ENCODE measurements around the gene TNFSF15. TPM values are rescaled to one million over a fixed set of nuclear protein-coding genes. Genes with fewer than 3 reads are reported as not detected.

TNFSF15 gene
- total RNA-seq, 2 experiments from 2014 or later: 2.0 to 2.5 TPM

GRCh38 chr9:114818178-114818577 lies 12.3 kb upstream of the TNFSF15 start:
- ChIA-PET POLR2A (no interaction called here), CTCF (no interaction called here)
- no peaks in the 10 kb centered on the region for H3K27me3 Mint-ChIP-seq
- no peaks in the 10 kb centered on the region for H3K9me3 Mint-ChIP-seq
- no peak overlapping the region for H3K27ac Mint-ChIP-seq
- peaks cover 3% of the 10 kb centered on the region for H3K36me3 Mint-ChIP-seq (ENCODE audit: low read depth)
- H3K4me3 Mint-ChIP-seq: no peak overlapping the region
- H3K4me1 Mint-ChIP-seq: peaks cover 14% of the 10 kb centered on the region
- no peak for DNase-seq

GRCh38 chr9:114813717-114814418 lies 8.0 kb upstream of the TNFSF15 start:
- H3K36me3 Mint-ChIP-seq (ENCODE audit: low read depth): peaks cover 6% of the 10 kb centered on the region
- ChIA-PET CTCF (no interaction called here), POLR2A (no interaction called here)
- H3K27me3 Mint-ChIP-seq: peaks cover 4% of the 10 kb centered on the region
- H3K27ac Mint-ChIP-seq: no peak overlapping the region
- DNase-seq: no peak
- no peaks in the 10 kb centered on the region for H3K9me3 Mint-ChIP-seq
- H3K4me1 Mint-ChIP-seq: peaks cover 3% of the 10 kb centered on the region
- no peak overlapping the region for H3K4me3 Mint-ChIP-seq

GRCh38 chr9:114811966-114812636 lies 6.3 kb upstream of the TNFSF15 start:
- no peak overlapping the region for H3K4me3 Mint-ChIP-seq
- peaks cover 10% of the 10 kb centered on the region for H3K4me1 Mint-ChIP-seq
- H3K27ac Mint-ChIP-seq: no peak overlapping the region
- ChIA-PET CTCF (interaction anchor here (0.8 to 1.2 kb wide), 2 partner anchors 11 to 96 kb away, joined by 3 read pairs; no protein-coding TSS in a partner anchor), POLR2A (no interaction called here)
- DNase-seq: no peak
- H3K27me3 Mint-ChIP-seq: peaks cover 8% of the 10 kb centered on the region
- no peaks in the 10 kb centered on the region for H3K9me3 Mint-ChIP-seq
- H3K36me3 Mint-ChIP-seq (ENCODE audit: low read depth): peaks cover 7% of the 10 kb centered on the region

- H3K27ac Mint-ChIP-seq: no peak overlapping the region
Measured at GRCh38 chr9:114811301-114811700, 5.5 kb upstream of the TNFSF15 start.

GRCh38 chr9:114810614-114811013 lies 4.8 kb upstream of the TNFSF15 start:
- DNase-seq: no peak
- ChIA-PET POLR2A (no interaction called here), CTCF (interaction anchor here (0.5 kb wide), 1 partner anchor 1514 kb away, joined by 3 read pairs; no protein-coding TSS in a partner anchor)
- Mint-ChIP-seq H3K27me3 (peaks cover 8% of the 10 kb centered on the region), H3K9me3 (no peaks in the 10 kb centered on the region), H3K4me3 (no peak overlapping the region), H3K36me3 (ENCODE audit: low read depth) (peaks cover 7% of the 10 kb centered on the region), H3K27ac (no peak overlapping the region), H3K4me1 (peaks cover 25% of the 10 kb centered on the region)

More at GRCh38 chr9:114811301-114811700, 5.5 kb upstream of the TNFSF15 start:
- H3K4me1 Mint-ChIP-seq: peaks cover 18% of the 10 kb centered on the region
- CTCF ChIA-PET: interaction anchor here (0.5 to 0.8 kb wide), 2 partner anchors 12 to 1514 kb away, joined by 3 read pairs; no protein-coding TSS in a partner anchor
- peaks cover 7% of the 10 kb centered on the region for H3K36me3 Mint-ChIP-seq (ENCODE audit: low read depth)
- H3K4me3 Mint-ChIP-seq: no peak overlapping the region
- no peaks in the 10 kb centered on the region for H3K9me3 Mint-ChIP-seq
- peaks cover 8% of the 10 kb centered on the region for H3K27me3 Mint-ChIP-seq
- DNase-seq: no peak
- POLR2A ChIA-PET: no interaction called here

GRCh38 chr9:114806526-114806900 lies 674 bp upstream of the TNFSF15 start:
- peak overlapping the region; percentile 76 for H3K27ac Mint-ChIP-seq
- no peak for DNase-seq
- H3K4me1 Mint-ChIP-seq: peaks cover 40% of the 10 kb centered on the region
- H3K9me3 Mint-ChIP-seq: peaks cover 3% of the 10 kb centered on the region
- H3K27me3 Mint-ChIP-seq: peaks cover 11% of the 10 kb centered on the region
- CTCF ChIA-PET: interaction anchor here (0.9 to 1.2 kb wide), 2 partner anchors 9 to 10 kb away, joined by 3 read pairs; no protein-coding TSS in a partner anchor
- POLR2A ChIA-PET: no interaction called here
- peak overlapping the region; percentile 60 for H3K4me3 Mint-ChIP-seq
- peaks cover 3% of the 10 kb centered on the region for H3K36me3 Mint-ChIP-seq (ENCODE audit: low read depth)

GRCh38 chr9:114804505-114804904 lies 1.3 kb downstream of the TNFSF15 start:
- ChIA-PET POLR2A (no interaction called here), CTCF (interaction anchor here (2.3 kb wide), 1 partner anchor 11 kb away, joined by 7 read pairs; no protein-coding TSS in a partner anchor)
- H3K36me3 Mint-ChIP-seq (ENCODE audit: low read depth): peaks cover 7% of the 10 kb centered on the region

GRCh38 chr9:114803479-114804265 lies 2.2 kb downstream of the TNFSF15 start:
- peaks cover 40% of the 10 kb centered on the region for H3K4me1 Mint-ChIP-seq
- H3K27ac Mint-ChIP-seq: peak overlapping the region; percentile 26
- no peak for DNase-seq
- ChIA-PET POLR2A (no interaction called here), CTCF (interaction anchor here (0.6 to 2.3 kb wide), 4 partner anchors 10 to 52 kb away, joined by 3 to 7 read pairs (median 4); no protein-coding TSS in a partner anchor)
- peaks cover 7% of the 10 kb centered on the region for H3K36me3 Mint-ChIP-seq (ENCODE audit: low read depth)
- H3K27me3 Mint-ChIP-seq: peaks cover 5% of the 10 kb centered on the region
- H3K4me3 Mint-ChIP-seq: no peak overlapping the region
- H3K9me3 Mint-ChIP-seq: peaks cover 3% of the 10 kb centered on the region

More at GRCh38 chr9:114804505-114804904, 1.3 kb downstream of the TNFSF15 start:
- DNase-seq: no peak
- peaks cover 3% of the 10 kb centered on the region for H3K9me3 Mint-ChIP-seq
- peaks cover 40% of the 10 kb centered on the region for H3K4me1 Mint-ChIP-seq
- no peak overlapping the region for H3K4me3 Mint-ChIP-seq
- peaks cover 11% of the 10 kb centered on the region for H3K27me3 Mint-ChIP-seq
- H3K27ac Mint-ChIP-seq: no peak overlapping the region

GRCh38 chr9:114799925-114800324 lies 5.9 kb downstream of the TNFSF15 start:
- Mint-ChIP-seq H3K27ac (no peak overlapping the region), H3K4me1 (peaks cover 14% of the 10 kb centered on the region), H3K36me3 (ENCODE audit: low read depth) (peaks cover 5% of the 10 kb centered on the region), H3K4me3 (no peak overlapping the region), H3K27me3 (peaks cover 3% of the 10 kb centered on the region), H3K9me3 (peaks cover 11% of the 10 kb centered on the region)
- POLR2A ChIA-PET: no interaction called here
- CTCF ChIA-PET: no interaction called here
- DNase-seq: no peak

GRCh38 chr9:114799441-114799840 lies 6.4 kb downstream of the TNFSF15 start:
- ChIA-PET POLR2A (no interaction called here), CTCF (interaction anchor here (1.4 kb wide), 1 partner anchor 24 kb away, joined by 3 read pairs; no protein-coding TSS in a partner anchor)
- Mint-ChIP-seq H3K4me3 (no peak overlapping the region), H3K4me1 (peaks cover 9% of the 10 kb centered on the region), H3K27me3 (peaks cover 3% of the 10 kb centered on the region), H3K9me3 (peaks cover 13% of the 10 kb centered on the region), H3K27ac (no peak overlapping the region), H3K36me3 (ENCODE audit: low read depth) (peaks cover 5% of the 10 kb centered on the region)
- DNase-seq: no peak

GRCh38 chr9:114798780-114799427 lies 6.9 kb downstream of the TNFSF15 start:
- CTCF ChIA-PET: interaction anchor here (1.4 kb wide), 1 partner anchor 24 kb away, joined by 3 read pairs; no protein-coding TSS in a partner anchor
- peaks cover 3% of the 10 kb centered on the region for H3K27me3 Mint-ChIP-seq

GRCh38 chr9:114798101-114798500 lies 7.7 kb downstream of the TNFSF15 start:
- ChIA-PET POLR2A (no interaction called here), CTCF (interaction anchor here (1.0 to 1.4 kb wide), 2 partner anchors 8 to 25 kb away, joined by 3 read pairs; partner anchors contain the start of gene TNFSF15)
- peaks cover 3% of the 10 kb centered on the region for H3K27me3 Mint-ChIP-seq

More at GRCh38 chr9:114798780-114799427, 6.9 kb downstream of the TNFSF15 start:
- Mint-ChIP-seq H3K4me1 (peaks cover 5% of the 10 kb centered on the region), H3K4me3 (no peak overlapping the region), H3K36me3 (ENCODE audit: low read depth) (peaks cover 7% of the 10 kb centered on the region), H3K9me3 (peaks cover 13% of the 10 kb centered on the region), H3K27ac (no peak overlapping the region)
- POLR2A ChIA-PET: no interaction called here
- DNase-seq: no peak

More at GRCh38 chr9:114798101-114798500, 7.7 kb downstream of the TNFSF15 start:
- no peaks in the 10 kb centered on the region for H3K4me1 Mint-ChIP-seq
- H3K27ac Mint-ChIP-seq: no peak overlapping the region
- H3K36me3 Mint-ChIP-seq (ENCODE audit: low read depth): peaks cover 10% of the 10 kb centered on the region
- no peak for DNase-seq
- H3K9me3 Mint-ChIP-seq: peaks cover 13% of the 10 kb centered on the region
- H3K4me3 Mint-ChIP-seq: no peak overlapping the region
